ENCODE results near the gene CLDN10. TPM values are rescaled to one million over a fixed set of nuclear protein-coding genes. Genes with fewer than 3 reads are reported as not detected.
"Not testable (repeated sequence)": the region's sequence is repeated elsewhere in the genome, so short reads cannot be mapped to it uniquely, and the experiment has no call there.

CLDN10 gene
- total RNA-seq, 4 donors from 2014 or later = not detected

GRCh38 chr13:95559100-95559499, 6.6 kb downstream of the CLDN10 start:
- Histone ChIP-seq H3K27ac (no peak overlapping the region), H3K4me3 (no peak overlapping the region), H3K36me3 (no peaks in the 10 kb centered on the region), H3K4me1 (no peaks in the 10 kb centered on the region), H3K9me3 (no peaks in the 10 kb centered on the region), H3K27me3 (peaks cover 45% of the 10 kb centered on the region)
- no peak for DNase-seq
- 55 to 67% methylated on average over 6 of the region's 6 CpGs for WGBS, 2 donors (ENCODE audit: low coverage in 1 of 2)
- TF ChIP-seq EP300 (IDR thresholded peaks at IDR 0.05; ENCODE audit: low read depth) (no peak), CTCF (IDR thresholded peaks at IDR 0.05) (no peak), POLR2A (IDR thresholded peaks at IDR 0.05) (no peak), POLR2AphosphoS5 (IDR thresholded peaks at IDR 0.05) (no peak)
- in situ Hi-C loops (cut with MboI; ENCODE audit: low pct_ligation_motif_present in 1 of 4, low pct_unique_long_range_greater_than_20kb in 1 of 4, low sequenced_read_pairs in 3 of 4) (no loop called here), intact Hi-C loops (cut with DNase I; ENCODE audit: low total_unique reads) (no loop called here)

- no peak overlapping the region for H3K4me3 ChIP-seq
- DNase-seq = no peak
- intact Hi-C loops (cut with DNase I; ENCODE audit: low total_unique reads) = no loop called here
- no peaks in the 10 kb centered on the region for H3K9me3 ChIP-seq
- H3K4me1 ChIP-seq = no peaks in the 10 kb centered on the region
- no peaks in the 10 kb centered on the region for H3K36me3 ChIP-seq
- H3K27ac ChIP-seq = no peak overlapping the region
- no peak for TF ChIP-seq POLR2AphosphoS5 (IDR thresholded peaks at IDR 0.05)
- no peak for TF ChIP-seq CTCF (IDR thresholded peaks at IDR 0.05)
- no peak for TF ChIP-seq EP300 (IDR thresholded peaks at IDR 0.05; ENCODE audit: low read depth)
- TF ChIP-seq POLR2A (IDR thresholded peaks at IDR 0.05) = no peak
- in situ Hi-C loops (cut with MboI; ENCODE audit: low pct_ligation_motif_present in 1 of 4, low pct_unique_long_range_greater_than_20kb in 1 of 4, low sequenced_read_pairs in 3 of 4) = no loop called here
- 50 to 60% methylated on average over 2 to 6 of the region's 6 CpGs for WGBS, 2 donors (ENCODE audit: low coverage in 1 of 2)
- peaks cover 32% of the 10 kb centered on the region for H3K27me3 ChIP-seq
These were observed 7.9 kb downstream of the CLDN10 start for GRCh38 chr13:95560387-95560786.

GRCh38 chr13:95564091-95564490, 11.6 kb downstream of the CLDN10 start:
- H3K9me3 ChIP-seq = no peaks in the 10 kb centered on the region
- H3K27ac ChIP-seq = no peak overlapping the region
- no peaks in the 10 kb centered on the region for H3K4me1 ChIP-seq
- H3K4me3 ChIP-seq = no peak overlapping the region
- no peak for DNase-seq
- peaks cover 6% of the 10 kb centered on the region for H3K27me3 ChIP-seq
- no peaks in the 10 kb centered on the region for H3K36me3 ChIP-seq
- 68 to 78% methylated on average over 3 of the region's 3 CpGs for WGBS, 2 donors (ENCODE audit: low coverage in 1 of 2)
- in situ Hi-C loops (cut with MboI; ENCODE audit: low pct_ligation_motif_present in 1 of 4, low pct_unique_long_range_greater_than_20kb in 1 of 4, low sequenced_read_pairs in 3 of 4) = no loop called here
- TF ChIP-seq POLR2AphosphoS5 (IDR thresholded peaks at IDR 0.05) (no peak), EP300 (IDR thresholded peaks at IDR 0.05; ENCODE audit: low read depth) (no peak), POLR2A (IDR thresholded peaks at IDR 0.05) (no peak)
- intact Hi-C loops (cut with DNase I; ENCODE audit: low total_unique reads) = no loop called here

- in situ Hi-C loops (cut with MboI; ENCODE audit: low pct_ligation_motif_present in 1 of 4, low pct_unique_long_range_greater_than_20kb in 1 of 4, low sequenced_read_pairs in 3 of 4) (no loop called here), intact Hi-C loops (cut with DNase I; ENCODE audit: low total_unique reads) (no loop called here)
- no peaks in the 10 kb centered on the region for H3K9me3 ChIP-seq
- H3K27ac ChIP-seq = no peak overlapping the region
- 49 to 50% methylated on average over 5 of the region's 5 CpGs for WGBS, 2 donors (ENCODE audit: low coverage in 1 of 2)
- no peaks in the 10 kb centered on the region for H3K36me3 ChIP-seq
- no peaks in the 10 kb centered on the region for H3K27me3 ChIP-seq
- no peaks in the 10 kb centered on the region for H3K4me1 ChIP-seq
- TF ChIP-seq CTCF (IDR thresholded peaks at IDR 0.05) (no peak), POLR2AphosphoS5 (IDR thresholded peaks at IDR 0.05) (no peak), POLR2A (IDR thresholded peaks at IDR 0.05) (no peak), EP300 (IDR thresholded peaks at IDR 0.05; ENCODE audit: low read depth) (no peak)
- DNase-seq = no peak
- H3K4me3 ChIP-seq = no peak overlapping the region
These were observed 12.3 kb downstream of the CLDN10 start for GRCh38 chr13:95564733-95565291.

- H3K27me3 ChIP-seq; H3K27ac ChIP-seq; H3K4me3 ChIP-seq; H3K36me3 ChIP-seq; intact Hi-C loops (cut with DNase I; ENCODE audit: low total_unique reads); H3K4me1 ChIP-seq; in situ Hi-C loops (cut with MboI; ENCODE audit: low pct_ligation_motif_present in 1 of 4, low pct_unique_long_range_greater_than_20kb in 1 of 4, low sequenced_read_pairs in 3 of 4); H3K9me3 ChIP-seq; DNase-seq: not testable (repeated sequence)
- 97 to 100% methylated on average over 1 of the region's 1 CpG for WGBS, 2 donors (ENCODE audit: low coverage in 1 of 2)
These were observed 13.2 kb downstream of the CLDN10 start for GRCh38 chr13:95565758-95566157.

All from transverse colon (tissue), 4 donors.